Measurements from ENCODE around the gene CISTR.

CISTR gene

DNA sequence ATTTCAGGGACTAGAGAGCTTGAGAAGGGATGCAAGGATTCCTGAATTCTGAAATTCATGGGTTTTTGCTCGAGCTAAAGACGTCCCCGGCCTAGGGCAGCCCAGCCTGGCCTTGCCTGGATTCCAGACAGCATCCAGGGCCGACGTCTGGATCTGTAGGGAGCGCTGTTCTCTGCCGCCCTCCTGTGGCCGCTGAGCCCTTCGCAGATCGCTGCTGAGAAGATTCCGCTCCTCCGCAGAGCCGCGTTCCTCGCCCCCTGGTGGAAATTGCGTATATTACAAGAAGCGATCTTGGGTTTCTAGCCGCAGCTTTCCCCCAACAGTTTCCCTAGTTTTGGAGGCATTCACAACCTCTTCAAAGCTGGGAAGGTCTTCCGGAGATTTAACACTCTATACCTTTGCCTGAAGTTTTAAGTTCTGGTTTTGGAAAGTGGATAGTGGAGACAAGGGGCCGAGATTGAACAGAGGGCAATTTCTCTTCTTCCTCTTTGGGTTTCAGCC is 5.1 kb downstream of the CISTR start (continued):
- TF ChIP-seq, protein P1, sequence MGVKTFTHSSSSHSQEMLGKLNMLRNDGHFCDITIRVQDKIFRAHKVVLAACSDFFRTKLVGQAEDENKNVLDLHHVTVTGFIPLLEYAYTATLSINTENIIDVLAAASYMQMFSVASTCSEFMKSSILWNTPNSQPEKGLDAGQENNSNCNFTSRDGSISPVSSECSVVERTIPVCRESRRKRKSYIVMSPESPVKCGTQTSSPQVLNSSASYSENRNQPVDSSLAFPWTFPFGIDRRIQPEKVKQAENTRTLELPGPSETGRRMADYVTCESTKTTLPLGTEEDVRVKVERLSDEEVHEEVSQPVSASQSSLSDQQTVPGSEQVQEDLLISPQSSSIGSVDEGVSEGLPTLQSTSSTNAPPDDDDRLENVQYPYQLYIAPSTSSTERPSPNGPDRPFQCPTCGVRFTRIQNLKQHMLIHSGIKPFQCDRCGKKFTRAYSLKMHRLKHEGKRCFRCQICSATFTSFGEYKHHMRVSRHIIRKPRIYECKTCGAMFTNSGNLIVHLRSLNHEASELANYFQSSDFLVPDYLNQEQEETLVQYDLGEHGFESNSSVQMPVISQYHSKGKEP (tag by site-specific recombination; IDR thresholded peaks at IDR 0.05), result no peak
- peak; percentile 76; the same call in 1 of the 2 replicates for TF ChIP-seq ZNF561 (tag by site-specific recombination; IDR thresholded peaks at IDR 0.05; ENCODE audit: borderline replicate concordance)
- TF ChIP-seq, protein P2, sequence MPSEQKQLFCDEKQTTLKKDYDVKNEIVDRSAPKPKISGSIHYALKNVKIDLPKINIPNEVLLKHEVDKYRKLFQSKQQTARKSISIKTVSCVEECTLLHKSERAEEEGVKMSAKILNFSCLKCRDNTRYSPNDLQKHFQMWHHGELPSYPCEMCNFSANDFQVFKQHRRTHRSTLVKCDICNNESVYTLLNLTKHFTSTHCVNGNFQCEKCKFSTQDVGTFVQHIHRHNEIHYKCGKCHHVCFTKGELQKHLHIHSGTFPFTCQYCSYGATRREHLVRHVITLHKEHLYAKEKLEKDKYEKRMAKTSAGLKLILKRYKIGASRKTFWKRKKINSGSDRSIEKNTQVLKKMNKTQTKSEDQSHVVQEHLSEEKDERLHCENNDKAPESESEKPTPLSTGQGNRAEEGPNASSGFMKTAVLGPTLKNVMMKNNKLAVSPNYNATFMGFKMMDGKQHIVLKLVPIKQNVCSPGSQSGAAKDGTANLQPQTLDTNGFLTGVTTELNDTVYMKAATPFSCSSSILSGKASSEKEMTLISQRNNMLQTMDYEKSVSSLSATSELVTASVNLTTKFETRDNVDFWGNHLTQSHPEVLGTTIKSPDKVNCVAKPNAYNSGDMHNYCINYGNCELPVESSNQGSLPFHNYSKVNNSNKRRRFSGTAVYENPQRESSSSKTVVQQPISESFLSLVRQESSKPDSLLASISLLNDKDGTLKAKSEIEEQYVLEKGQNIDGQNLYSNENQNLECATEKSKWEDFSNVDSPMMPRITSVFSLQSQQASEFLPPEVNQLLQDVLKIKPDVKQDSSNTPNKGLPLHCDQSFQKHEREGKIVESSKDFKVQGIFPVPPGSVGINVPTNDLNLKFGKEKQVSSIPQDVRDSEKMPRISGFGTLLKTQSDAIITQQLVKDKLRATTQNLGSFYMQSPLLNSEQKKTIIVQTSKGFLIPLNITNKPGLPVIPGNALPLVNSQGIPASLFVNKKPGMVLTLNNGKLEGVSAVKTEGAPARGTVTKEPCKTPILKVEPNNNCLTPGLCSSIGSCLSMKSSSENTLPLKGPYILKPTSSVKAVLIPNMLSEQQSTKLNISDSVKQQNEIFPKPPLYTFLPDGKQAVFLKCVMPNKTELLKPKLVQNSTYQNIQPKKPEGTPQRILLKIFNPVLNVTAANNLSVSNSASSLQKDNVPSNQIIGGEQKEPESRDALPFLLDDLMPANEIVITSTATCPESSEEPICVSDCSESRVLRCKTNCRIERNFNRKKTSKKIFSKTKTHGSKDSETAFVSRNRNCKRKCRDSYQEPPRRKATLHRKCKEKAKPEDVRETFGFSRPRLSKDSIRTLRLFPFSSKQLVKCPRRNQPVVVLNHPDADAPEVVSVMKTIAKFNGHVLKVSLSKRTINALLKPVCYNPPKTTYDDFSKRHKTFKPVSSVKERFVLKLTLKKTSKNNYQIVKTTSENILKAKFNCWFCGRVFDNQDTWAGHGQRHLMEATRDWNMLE (tag by site-specific recombination; conservative IDR thresholded peaks at IDR 0.05; ENCODE audit: low read depth), result 0 out of 2 replicates have a peak, but pooled peaks have one; percentile 38
- peak; percentile 90 for TF ChIP-seq ZNF2 (tag by site-specific recombination; IDR thresholded peaks at IDR 0.05)
- TF ChIP-seq ZFP41 (tag by site-specific recombination; IDR thresholded peaks at IDR 0.05; ENCODE audit: borderline replicate concordance), result no peak
- TF ChIP-seq ZNF558 (tag by site-specific recombination; IDR thresholded peaks at IDR 0.05), result no peak
- TF ChIP-seq ZNF837 (tag by site-specific recombination; IDR thresholded peaks at IDR 0.05), result no peak
- TF ChIP-seq, protein P3, sequence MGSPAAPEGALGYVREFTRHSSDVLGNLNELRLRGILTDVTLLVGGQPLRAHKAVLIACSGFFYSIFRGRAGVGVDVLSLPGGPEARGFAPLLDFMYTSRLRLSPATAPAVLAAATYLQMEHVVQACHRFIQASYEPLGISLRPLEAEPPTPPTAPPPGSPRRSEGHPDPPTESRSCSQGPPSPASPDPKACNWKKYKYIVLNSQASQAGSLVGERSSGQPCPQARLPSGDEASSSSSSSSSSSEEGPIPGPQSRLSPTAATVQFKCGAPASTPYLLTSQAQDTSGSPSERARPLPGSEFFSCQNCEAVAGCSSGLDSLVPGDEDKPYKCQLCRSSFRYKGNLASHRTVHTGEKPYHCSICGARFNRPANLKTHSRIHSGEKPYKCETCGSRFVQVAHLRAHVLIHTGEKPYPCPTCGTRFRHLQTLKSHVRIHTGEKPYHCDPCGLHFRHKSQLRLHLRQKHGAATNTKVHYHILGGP (tag by site-specific recombination; IDR thresholded peaks at IDR 0.05), result no peak
- TF ChIP-seq ZNF433 (tag by site-specific recombination; IDR thresholded peaks at IDR 0.05; ENCODE audit: low read depth), result no peak
- 0 out of 2 replicates have a peak, but pooled peaks have one; percentile 29 for TF ChIP-seq ZNF610 (tag by site-specific recombination; IDR thresholded peaks at IDR 0.05; ENCODE audit: borderline replicate concordance)
- TF ChIP-seq ZNF324 (tag by site-specific recombination; IDR thresholded peaks at IDR 0.05), result peak; percentile 48; the same call in 1 of the 2 replicates
- TF ChIP-seq, protein P4, sequence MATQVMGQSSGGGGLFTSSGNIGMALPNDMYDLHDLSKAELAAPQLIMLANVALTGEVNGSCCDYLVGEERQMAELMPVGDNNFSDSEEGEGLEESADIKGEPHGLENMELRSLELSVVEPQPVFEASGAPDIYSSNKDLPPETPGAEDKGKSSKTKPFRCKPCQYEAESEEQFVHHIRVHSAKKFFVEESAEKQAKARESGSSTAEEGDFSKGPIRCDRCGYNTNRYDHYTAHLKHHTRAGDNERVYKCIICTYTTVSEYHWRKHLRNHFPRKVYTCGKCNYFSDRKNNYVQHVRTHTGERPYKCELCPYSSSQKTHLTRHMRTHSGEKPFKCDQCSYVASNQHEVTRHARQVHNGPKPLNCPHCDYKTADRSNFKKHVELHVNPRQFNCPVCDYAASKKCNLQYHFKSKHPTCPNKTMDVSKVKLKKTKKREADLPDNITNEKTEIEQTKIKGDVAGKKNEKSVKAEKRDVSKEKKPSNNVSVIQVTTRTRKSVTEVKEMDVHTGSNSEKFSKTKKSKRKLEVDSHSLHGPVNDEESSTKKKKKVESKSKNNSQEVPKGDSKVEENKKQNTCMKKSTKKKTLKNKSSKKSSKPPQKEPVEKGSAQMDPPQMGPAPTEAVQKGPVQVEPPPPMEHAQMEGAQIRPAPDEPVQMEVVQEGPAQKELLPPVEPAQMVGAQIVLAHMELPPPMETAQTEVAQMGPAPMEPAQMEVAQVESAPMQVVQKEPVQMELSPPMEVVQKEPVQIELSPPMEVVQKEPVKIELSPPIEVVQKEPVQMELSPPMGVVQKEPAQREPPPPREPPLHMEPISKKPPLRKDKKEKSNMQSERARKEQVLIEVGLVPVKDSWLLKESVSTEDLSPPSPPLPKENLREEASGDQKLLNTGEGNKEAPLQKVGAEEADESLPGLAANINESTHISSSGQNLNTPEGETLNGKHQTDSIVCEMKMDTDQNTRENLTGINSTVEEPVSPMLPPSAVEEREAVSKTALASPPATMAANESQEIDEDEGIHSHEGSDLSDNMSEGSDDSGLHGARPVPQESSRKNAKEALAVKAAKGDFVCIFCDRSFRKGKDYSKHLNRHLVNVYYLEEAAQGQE (tag by site-specific recombination; IDR thresholded peaks at IDR 0.05), result 0 out of 2 replicates have a peak, but pooled peaks have one; percentile 39
- no peak for TF ChIP-seq BCL11B (tag by site-specific recombination; IDR thresholded peaks at IDR 0.05; ENCODE audit: low read depth)
- TF ChIP-seq KLF8 (tag by site-specific recombination; IDR thresholded peaks at IDR 0.05), result 0 out of 2 replicates have a peak, but pooled peaks have one; percentile 30
- peak; percentile 71 for TF ChIP-seq ZNF629 (tag by site-specific recombination; IDR thresholded peaks at IDR 0.05)
- TF ChIP-seq ZNF501 (tag by site-specific recombination; IDR thresholded peaks at IDR 0.05), result peak; percentile 86; the same call in 1 of the 2 replicates
- TF ChIP-seq, protein P5, sequence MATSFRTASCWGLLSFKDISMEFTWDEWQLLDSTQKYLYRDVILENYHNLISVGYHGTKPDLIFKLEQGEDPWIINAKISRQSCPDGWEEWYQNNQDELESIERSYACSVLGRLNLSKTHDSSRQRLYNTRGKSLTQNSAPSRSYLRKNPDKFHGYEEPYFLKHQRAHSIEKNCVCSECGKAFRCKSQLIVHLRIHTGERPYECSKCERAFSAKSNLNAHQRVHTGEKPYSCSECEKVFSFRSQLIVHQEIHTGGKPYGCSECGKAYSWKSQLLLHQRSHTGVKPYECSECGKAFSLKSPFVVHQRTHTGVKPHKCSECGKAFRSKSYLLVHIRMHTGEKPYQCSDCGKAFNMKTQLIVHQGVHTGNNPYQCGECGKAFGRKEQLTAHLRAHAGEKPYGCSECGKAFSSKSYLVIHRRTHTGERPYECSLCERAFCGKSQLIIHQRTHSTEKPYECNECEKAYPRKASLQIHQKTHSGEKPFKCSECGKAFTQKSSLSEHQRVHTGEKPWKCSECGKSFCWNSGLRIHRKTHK (tag by site-specific recombination; IDR thresholded peaks at IDR 0.05), result no peak
- TF ChIP-seq ZNF24 (tag by site-specific recombination; IDR thresholded peaks at IDR 0.05), result no peak
- TF ChIP-seq, protein P6, sequence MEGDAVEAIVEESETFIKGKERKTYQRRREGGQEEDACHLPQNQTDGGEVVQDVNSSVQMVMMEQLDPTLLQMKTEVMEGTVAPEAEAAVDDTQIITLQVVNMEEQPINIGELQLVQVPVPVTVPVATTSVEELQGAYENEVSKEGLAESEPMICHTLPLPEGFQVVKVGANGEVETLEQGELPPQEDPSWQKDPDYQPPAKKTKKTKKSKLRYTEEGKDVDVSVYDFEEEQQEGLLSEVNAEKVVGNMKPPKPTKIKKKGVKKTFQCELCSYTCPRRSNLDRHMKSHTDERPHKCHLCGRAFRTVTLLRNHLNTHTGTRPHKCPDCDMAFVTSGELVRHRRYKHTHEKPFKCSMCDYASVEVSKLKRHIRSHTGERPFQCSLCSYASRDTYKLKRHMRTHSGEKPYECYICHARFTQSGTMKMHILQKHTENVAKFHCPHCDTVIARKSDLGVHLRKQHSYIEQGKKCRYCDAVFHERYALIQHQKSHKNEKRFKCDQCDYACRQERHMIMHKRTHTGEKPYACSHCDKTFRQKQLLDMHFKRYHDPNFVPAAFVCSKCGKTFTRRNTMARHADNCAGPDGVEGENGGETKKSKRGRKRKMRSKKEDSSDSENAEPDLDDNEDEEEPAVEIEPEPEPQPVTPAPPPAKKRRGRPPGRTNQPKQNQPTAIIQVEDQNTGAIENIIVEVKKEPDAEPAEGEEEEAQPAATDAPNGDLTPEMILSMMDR (tag by site-specific recombination; IDR thresholded peaks at IDR 0.05), result peak; percentile 99
- no peak for TF ChIP-seq MYNN (tag by site-specific recombination; IDR thresholded peaks at IDR 0.05; ENCODE audit: borderline replicate concordance)
- TF ChIP-seq ZNF266 (tag by site-specific recombination; IDR thresholded peaks at IDR 0.05; ENCODE audit: low read depth), result no peak
- no peak for TF ChIP-seq ZNF664 (tag by site-specific recombination; IDR thresholded peaks at IDR 0.05)
- TF ChIP-seq MEIS1 (CRISPR knock-in tag; IDR thresholded peaks at IDR 0.05; ENCODE audit: borderline replicate concordance), result no peak
- no peak for TF ChIP-seq ZNF624 (tag by site-specific recombination; IDR thresholded peaks at IDR 0.05)
- no peak for TF ChIP-seq ZNF473 (tag by site-specific recombination; IDR thresholded peaks at IDR 0.05)

Data from HEK293 (cell line).